DMS114 treated with DMSO at 0.1 percent for 48 hours (cell line): ENCODE data around the gene SEMA3G.

Experiments
- DNase-seq: peaks from one replicate; lab custom pipeline; 2025; ENCODE audit not compliant: unreplicated experiment; lab: John Stamatoyannopoulos, UW

SEMA3G gene

DNA sequence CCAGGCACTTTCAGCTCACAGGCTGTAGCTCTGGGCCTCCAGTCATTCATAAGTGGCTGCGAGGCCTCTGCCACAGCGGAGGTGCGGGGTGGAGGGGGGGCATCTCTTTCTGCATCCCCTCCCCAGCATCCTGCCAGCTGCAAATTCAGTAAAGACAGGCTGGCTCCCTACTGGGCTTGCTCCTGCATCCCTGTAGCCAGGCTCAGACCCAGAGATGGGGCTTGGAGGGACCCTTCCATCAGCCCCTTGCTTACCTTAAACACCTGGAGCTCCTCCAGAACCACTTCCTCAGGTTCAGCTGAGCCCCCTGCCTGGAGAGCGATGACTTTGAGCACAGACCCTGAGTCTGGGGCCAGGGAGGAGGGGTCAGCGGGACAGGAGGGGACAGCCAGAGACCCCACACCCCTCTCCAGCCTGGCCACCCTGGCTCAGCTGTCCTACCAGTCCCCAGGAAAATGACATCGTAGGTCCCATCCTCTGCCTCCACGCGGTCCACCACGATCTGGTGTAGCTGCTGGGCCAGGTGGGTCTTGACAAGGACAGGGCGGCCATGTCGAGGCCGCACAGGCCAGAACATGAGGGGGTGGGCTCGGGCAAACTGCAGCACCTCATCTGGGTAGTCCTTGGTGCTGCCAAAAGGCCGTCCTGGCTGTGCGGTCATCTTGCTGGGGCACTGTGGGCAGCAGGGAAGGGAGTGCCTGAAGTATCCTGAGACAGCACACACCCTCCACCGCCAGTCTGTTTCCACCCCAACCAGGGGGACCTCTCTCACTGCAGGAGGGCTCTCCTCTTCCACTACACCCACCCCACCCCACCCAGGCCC lies 5.3 kb downstream of the SEMA3G start:
- no peak for DNase-seq

DNA sequence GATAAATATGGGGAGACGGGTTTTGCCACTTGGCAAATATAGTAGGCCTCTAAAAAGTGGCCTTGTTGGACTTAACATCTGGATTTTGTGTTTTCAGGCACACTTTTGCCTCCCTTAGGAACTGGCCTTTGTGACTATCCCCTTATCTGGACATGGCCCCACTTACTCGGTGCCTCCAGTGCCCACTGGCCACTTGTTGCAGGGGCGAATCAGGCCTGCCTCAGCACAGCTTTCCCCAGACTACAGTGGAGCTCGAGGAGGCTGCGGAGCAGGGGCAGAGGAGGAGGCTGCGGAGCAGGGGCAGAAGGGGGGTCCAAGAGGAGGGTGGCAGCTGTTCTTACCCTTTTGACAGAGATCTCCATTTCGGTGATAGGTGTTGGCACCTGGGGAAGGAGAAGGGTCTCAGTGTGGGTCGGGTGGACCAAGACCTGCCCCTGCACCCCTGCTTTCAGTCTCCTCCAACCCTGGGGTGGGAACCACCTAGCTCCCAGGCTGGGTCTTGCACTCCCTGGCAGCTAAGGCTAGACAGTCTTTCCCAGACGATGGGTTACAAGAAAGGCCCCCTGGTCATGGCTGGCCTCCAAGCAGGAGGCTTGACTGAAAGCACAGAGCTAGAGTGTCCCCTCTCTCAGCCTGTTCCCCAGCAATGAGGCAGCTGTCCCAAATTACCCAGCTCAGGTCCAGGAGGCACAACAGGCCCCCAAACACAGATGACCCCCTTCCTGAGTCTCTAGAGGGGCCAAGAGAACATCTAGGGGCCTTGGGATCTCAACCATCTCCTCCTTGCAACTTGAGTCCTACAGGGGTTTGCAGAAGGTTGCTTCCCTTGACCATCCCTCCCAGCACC lies 6.1 kb downstream of the SEMA3G start:
- no peak for DNase-seq

DNA sequence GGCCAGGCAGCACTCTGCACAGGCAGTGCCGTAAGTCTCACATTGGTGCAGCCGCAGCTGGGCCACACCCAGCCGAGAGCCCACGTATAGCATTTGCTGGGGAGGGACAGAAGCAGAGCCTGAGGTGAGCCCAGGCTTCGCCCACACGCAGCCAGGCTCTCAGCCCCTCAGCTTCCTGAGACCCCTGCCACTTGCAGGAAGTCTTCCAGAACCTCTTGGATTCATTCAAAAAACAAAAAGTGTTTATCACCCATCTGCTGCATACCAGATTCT lies 6.9 kb downstream of the SEMA3G start:
- DNase-seq: no peak

DNA sequence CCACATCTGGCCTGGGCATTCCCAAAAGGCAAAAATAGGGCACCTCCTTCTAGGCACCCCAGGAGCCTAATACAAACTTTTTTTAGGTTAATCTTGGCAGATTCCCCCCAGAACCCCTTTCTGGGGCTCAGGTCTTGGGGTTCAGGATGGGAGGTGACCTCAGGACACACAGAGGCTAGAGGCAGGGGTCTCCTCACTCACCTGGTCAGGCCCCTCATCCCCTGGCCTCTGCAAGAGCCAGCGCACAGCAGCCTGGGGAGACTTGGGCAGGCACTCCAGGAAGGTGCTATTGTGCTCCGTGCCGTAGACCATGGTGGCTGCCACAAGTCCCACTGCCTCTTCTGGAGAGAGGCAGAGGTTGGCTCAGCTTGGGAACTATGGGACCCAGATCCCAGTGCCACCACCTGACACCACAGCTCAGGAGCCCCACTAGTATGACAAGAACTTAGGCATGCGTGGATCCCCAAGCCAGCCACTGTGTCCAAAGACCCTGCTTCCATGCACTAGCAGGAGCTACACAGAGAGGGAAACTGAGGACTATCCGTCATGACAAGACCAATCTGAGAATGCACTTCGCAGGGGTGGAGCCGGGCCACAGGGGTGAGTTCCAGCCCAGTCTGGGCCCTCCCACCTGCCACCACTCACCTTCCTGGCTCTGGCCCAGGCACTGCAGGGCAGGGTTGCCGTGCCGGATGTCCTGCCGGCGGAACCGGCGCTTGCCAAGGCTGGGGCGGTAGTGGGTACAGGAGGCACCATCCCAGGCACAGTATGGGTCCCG lies 7.4 kb downstream of the SEMA3G start:
- DNase-seq: no peak

DNA sequence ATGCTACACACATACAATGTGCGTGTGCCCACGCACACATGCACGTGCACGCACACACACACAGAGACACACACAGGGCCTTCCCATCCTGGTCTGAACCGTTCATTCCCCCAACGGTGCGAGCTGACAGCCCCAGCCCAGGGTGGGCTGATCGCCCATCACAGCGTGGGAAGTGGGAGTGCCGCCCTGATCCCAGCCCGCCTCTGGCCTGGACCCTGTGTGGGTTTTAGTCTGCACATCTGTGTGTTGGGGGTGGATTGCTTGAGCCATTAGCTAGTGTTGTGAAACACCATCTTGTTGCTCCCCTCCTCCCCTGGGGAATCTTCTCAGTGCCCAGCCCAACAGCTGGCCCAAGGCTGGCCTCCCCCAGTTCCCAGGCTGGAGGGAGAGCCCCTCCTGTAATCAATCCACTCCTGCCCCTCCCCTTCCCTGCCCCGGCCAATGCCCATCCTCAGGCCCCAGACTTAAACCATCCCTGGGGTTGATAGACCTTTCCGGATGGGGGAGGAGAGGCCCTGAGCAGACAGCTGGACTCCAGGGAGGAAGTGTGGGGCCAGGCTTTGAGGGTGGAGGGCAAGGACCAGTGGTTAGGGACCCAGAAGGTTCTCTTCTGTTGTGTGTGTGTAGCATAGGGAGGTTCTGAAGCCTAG lies 8.3 kb downstream of the SEMA3G start:
- DNase-seq: no peak

DNA sequence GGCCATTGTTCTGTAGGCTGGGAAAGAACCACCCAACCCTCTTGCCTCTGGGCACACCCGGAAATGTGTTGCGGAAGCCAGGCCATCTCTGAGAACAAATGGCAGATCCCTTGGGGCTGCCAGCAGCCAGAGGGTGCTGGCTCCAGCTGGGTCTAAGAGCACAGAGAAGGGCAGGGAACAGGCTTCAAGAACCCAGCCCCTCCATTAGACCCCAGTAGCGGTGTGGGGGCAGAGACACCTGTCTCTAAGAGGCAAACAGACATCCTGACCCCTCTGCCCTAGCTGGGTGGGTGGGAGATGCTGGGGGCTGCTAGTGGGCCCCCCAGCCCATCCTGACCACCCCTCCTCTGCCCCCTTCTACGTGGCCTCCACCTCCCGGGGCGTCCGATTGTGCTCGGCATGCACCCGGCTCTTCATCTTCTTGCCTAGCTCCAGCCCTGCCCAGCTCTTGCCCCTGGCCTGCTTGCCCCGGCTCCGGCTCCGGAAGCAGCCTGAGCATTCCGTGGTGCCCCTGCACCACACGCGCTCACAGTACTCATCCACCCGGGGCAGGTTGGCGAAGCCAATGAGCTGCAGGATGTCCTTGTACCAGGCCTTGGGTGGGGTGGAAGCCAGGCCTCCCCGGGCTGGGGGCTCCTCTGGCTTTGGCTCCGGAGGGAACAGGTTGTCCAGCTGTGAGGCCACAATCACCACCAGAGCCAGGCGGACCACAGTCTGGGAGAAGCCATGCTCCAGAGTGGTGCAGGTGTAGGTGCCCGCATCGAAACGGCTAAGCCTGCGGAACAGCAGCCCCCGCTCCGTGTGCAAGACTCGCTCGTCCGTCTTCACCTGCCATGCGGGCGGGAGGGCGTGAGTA lies 9.4 kb downstream of the SEMA3G start:
- no peak for DNase-seq

DNA sequence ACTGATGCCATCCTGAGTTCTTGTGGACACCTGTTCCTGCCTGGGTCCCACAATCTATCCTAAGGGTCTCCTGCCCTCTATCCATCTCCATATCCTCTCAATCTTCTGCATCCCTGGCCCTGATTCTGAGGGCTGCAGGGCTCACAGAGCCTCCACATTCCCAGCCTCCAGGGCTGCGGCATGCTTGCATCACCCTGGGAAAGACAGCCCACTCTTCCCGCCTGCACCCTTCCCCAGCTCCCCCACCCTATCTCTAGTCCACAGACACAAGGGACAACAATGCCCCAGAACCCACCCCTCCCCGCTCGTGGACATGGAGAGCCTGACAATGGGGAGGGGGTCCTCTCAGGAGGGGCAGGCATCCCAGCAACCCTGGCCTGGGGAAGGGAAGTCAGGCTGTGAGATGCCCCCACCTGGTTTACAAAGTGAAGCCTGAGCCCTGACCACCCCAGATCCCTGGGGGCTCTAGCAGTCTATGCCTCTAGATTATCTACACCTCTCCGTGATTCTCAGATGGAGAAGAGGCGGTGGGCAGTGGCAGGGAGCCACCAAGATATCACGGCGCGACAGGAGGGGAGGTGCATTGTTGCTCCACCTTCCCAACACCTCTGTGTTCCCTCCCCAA lies 10.3 kb downstream of the SEMA3G start:
- no peak for DNase-seq

DNA sequence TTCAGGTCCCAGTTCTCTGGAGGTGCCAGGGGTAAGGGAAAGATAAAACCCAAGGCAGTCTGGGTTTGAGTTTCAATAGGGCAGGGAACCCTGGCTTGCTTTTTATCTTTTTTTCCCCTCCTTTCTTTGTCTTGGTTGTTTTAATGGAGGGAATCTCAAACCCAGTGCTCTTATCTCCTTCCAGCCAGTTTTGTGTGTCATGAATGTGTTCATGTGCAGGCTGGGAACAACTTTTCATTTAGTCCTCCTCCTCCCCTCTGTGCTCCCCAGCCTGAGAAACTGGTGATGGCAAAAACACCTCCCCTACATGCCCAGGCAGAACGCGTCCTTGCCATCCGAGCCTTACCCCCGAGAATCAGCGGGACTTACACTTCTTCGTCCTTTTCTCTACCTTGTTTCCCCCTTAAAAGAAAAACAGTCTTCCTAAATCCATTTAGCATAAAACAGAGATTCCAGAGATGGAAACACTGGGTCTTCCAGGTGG lies 10.9 kb downstream of the SEMA3G start:
- DNase-seq: no peak

DNA sequence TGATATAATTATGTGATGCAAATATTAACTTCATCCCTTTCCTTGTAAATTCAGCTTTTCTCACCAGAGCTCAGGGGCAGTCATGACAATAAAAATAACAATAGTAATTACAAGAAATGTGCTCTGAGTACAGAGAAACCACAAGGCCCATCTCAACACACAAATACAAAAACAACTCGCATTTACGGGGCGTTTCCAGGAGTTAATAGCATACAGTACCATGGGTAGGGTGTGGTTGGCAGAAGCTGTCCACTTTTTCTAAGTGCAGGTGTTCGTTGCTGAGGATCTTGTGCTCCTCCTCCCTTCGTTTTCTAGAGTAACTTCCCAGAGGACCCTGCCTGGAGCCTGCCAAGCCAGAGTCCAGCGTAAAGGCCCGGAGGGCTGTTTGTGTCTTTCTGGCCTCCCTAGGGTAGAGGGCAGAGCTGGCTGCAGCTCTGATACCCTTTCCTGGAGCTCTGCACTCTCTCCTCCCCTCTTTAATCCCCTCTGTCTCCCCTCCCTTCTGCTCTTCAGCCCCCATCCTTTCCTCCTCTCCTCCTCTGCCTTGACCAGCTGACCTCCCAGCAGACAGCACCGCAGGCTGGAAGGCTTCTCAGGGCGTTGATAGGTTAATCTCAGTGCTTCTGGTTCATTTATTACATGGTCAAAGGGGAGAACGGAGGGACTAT lies 11.4 kb downstream of the SEMA3G start:
- no peak for DNase-seq

DNA sequence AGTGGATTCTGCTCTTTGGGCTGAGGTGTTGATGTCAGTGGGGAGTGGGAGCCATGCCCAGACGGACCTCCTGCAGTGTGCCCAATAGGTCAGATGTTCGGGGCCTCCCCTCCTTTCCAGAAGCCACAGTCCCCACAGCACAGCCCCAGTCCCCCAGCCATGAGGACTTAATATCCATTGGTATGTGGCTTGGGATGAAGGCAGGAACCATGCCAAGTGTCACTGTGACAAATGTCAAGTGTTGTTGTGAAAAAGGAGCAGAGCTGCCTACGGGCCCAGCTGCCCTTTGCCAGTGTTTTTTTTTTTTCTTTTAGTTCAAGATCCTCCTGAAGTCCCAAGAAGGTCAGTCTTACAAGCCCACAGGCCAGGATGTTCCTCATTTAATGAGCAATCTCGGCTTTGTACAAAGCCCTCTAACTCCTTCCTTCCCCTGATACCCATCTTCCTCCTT lies 12.2 kb downstream of the SEMA3G start:
- no peak for DNase-seq

DNA sequence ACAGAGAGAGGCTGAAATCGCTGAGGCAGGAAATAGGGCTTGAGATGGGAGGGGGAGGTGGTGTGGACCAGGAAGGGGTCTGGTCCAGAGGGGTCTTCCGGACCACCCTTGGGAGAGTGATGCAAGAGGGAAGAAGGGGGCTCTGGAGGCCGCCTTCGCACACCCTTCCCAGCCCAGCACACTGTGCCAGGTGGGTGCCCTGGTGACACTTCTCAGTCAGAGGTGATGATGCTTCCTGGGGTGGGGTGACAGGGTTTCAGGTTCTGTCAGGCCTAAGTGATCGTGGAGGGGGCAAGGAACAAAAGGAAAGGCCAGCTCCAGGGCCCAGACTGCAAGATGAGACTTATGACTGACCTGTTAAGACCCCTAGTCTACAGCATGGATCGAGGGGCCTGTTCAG lies 12.7 kb downstream of the SEMA3G start:
- DNase-seq: no peak

DNA sequence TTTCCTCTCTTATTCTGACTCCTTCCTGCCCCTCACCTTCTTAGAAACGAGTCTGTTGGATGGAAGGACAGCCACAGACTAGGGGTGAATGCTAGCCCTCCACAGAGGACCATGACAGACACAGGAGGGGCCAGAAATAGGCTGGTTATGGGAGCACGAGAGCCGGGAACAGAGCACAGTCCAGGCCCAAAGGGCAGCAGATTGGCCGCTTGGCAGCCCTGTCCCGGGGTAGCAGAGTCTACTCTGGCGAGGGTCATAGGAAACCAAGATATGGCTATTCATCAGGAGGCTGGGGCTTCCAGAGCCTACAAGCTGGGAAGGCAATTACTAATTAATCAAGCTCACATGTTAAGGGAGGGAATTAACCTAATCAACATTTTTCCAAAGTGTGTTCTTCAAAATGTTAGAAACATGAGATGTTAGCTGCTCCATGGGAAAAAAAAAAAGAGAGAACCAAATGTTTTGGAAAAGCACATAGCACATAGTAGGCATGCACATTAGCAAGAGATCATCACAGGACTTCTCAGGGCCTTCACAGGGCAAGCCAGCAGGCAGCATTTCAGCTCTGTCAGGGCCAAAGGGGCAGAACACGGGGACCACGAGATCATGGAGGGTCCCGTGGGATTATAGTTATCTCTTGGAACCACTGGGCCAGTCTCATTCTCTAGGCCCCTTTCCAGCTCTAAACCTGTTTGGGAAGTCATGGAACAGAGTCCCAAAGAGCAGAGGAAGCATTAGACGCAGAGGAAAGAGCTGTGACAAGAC lies 13.3 kb downstream of the SEMA3G start:
- DNase-seq: no peak

DNA sequence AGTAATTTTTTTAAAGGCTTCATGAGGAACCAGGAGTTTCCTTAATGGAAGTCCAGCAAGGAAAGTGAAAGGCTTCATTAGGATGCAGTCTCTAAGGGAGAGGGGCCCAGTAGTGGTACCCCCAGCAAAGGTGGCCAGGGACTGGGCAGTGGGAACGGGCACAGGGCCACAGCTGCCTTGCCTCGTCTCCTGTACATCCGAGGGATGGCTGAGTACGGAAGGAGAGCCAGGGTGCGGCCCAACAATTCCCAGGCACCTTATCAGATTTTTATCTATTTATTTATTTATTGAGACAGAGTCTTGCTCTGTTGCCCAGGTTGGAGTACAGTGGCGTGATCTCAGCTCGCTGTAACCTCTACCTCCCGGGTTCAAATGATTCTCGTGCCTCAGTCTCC lies 14.5 kb downstream of the SEMA3G start:
- no peak for DNase-seq

DNA sequence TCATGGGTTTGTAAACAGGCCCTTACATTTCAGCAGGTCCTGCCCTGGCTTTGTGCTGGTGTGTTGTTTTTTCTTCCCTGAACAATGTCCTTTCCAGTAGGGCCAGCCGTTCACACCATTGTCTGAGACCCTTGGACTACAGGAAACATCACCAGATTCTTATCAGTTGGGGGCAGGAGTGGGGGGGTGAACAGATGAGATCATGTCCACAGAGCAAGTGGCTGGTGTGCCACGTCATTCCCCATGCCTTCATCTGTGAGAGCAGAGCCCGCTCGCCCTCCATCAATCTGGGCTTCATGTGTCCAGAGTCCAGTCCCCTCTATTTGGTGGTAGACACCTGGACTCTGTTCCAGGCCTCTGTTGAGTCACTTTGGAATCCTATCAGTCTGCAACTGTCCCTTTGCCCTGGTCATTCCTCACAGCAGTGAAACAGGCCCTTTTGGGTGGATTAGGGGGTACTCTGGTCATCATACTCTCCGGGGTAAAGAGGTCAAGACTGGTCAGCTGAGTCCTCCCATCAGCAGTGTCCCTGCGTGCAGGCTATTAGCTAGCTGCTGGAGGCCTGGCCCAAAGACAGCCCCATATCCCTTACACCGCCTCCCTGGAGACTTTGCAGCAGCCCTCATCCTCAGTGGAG lies 15.0 kb downstream of the SEMA3G start:
- no peak for DNase-seq

DNA sequence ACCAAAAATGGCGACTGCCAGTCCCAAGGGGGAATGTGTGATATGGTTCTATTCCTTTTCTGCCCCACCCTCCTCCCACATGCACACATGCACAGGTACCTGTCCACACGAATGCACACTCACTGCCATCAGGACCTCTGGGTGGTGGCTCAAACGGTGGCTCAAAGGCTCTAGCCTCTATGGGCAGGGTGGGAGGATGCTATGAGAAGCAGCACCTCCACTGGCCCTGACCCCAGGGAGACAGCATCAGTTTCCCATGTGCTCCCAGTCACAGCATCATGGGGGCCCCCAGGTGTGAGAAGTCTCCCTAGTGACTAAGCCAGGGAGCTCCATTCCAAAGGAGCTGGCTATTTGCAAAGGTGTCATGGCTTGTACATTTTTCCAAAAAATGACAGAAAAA lies 15.9 kb downstream of the SEMA3G start:
- DNase-seq: no peak

DNA sequence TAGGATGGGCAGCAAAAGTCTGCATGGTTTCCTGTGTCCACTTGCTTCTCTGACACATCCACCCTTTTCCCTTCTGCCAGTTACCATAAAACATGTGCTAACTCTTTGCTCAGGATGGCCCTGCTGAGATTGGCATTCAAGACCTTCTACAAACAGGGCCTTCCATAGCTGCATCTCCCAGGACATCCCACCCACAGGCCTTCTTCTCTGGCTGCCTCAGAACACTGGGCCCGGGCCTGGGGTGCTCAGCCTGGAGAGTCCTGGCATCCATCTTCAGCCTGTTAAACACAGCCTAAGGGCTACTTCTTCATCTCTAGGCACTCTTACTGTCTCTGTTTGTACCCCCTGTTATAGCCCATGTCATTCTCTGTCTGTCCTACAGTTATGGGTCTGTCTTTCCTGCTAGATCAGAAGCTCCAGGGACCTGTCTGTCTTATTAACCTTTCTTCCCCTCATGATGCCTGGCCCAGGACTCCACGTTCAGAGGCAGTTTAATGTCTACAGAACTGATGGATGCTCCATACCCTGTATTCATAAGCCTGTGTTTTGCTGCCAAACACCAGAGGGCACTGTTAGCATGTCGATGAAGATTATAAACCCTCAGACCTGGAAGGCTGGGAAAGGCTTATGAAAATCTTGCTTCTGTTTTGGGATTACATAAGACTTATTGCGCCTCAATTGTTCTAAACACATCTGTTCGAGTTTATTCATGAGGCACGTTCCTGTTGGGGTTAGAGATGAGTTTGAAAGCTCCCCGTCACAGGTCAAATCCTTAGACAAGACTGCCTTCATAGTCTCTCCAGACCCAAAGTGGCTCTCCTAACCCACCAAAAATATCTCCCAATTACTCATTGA lies 16.5 kb downstream of the SEMA3G start:
- peak; percentile 48 for DNase-seq

DNA sequence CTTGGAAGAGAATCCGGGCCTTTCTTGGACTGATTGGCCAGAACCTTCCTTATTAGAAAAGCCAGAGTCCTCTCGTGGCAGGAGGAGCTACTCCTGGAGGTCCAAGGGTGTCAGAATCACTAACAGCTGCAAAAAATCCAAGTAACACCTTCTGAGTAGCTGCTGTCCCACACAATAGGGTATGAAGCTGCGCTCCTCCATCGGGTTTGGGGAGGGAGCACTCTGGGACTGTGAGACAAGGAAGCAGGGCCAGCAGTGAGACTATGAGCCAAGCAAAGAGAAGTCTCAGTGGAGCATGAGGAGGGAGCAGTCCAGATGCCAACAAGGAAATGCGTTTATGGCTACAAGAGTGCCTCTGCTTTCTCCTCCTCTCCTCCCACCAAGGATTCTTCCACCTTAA lies 21.7 kb downstream of the SEMA3G start:
- DNase-seq: no peak
